HG03342 (cell line): ENCODE data around the gene RCC1.
"Not testable (repeated sequence)": the region's sequence is repeated elsewhere in the genome, so short reads cannot be mapped to it uniquely, and the experiment has no call there.

Experiments used
- ATAC-seq: cut with Tn5 transposase; IDR thresholded peaks from one replicate; pipeline ENCODE4 v1.9.1; 2021; ENCODE audit warnings: mild to moderate bottlenecking, moderate library complexity; ENCODE audit not compliant: unreplicated experiment

Gene RCC1, protein sequence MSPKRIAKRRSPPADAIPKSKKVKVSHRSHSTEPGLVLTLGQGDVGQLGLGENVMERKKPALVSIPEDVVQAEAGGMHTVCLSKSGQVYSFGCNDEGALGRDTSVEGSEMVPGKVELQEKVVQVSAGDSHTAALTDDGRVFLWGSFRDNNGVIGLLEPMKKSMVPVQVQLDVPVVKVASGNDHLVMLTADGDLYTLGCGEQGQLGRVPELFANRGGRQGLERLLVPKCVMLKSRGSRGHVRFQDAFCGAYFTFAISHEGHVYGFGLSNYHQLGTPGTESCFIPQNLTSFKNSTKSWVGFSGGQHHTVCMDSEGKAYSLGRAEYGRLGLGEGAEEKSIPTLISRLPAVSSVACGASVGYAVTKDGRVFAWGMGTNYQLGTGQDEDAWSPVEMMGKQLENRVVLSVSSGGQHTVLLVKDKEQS

DNA sequence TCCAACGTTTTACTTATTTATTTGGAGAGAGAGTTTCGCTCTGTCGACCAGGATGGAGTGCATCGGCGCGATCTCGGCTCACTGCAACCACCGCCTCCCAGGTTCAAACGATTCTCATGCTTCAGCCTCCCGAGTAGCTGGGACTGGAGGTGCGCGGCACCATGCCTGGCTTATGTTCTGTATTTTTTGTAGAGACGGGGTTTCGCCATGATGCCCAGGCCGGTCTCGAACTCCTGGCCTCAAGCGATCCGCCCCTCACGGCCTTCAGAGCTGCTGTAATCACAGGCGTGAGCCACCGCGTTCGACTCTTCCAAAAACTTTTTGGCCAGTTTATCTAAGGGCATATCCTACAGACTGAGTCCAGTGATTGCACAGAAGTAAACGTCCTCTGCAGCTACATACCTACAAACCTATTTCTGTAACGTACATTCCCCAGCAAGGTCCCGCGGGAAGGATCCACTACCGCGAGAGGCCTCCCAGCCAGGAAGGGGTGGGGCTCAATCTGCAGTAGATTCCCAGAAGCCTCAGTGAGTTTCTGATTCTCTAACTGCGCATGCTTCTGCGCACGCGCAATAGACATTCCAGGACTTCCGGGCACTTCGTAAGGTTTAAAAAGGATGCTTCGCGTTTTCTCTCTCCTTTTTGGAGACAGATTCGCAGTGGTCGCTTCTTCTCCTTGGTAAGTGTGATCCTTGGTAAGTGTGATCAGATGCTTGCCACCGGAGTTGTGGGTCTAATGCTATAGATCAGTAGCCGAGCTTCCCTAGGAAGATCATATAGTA, at the start of gene RCC1:
Gene RCC1 (plus strand): TSS at position 638 of the 782 bp plus-strand sequence. CDS start 23,824 bp downstream, outside the sequence.
- peak; percentile 64 for ATAC-seq

DNA sequence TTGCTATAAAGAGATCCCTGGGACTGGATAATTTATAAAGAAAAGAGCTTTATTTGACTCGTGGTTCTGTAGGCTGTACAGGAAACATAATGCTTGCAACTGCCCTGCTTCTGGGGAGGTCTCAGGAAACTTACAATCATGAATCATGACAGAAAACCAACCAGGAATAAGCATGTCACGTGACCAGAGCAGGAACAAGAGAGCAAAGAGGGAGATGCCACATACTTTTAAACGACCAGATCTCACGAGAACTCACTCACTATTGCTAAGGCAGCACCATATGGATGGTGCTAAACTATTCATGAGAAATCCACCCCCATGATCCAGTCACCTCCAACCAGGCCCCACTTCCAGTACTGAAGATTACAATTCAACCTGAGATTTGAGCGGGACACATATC, 49.8 kb upstream of the RCC1 start:
- no peak for ATAC-seq

DNA sequence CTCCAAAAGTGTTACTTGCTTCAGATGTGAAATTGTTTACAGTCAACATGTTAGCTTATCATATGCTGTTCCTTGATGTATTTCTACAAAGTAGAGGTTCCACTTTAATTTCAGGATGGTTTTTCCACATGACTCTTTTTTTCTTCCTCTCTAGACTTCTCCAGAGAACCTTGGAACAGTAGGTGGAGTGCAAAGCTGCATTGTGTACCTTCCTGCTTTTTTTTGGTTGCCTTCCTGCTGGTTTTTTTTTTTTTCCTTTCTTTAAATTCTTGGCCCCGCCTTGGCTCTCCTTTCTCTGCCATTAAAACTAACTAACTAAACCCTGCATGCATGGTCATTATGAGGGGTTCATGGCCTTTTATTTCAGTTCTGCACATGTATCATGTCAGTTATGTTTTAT, 48.2 kb upstream of the RCC1 start:
- ATAC-seq, result no peak

DNA sequence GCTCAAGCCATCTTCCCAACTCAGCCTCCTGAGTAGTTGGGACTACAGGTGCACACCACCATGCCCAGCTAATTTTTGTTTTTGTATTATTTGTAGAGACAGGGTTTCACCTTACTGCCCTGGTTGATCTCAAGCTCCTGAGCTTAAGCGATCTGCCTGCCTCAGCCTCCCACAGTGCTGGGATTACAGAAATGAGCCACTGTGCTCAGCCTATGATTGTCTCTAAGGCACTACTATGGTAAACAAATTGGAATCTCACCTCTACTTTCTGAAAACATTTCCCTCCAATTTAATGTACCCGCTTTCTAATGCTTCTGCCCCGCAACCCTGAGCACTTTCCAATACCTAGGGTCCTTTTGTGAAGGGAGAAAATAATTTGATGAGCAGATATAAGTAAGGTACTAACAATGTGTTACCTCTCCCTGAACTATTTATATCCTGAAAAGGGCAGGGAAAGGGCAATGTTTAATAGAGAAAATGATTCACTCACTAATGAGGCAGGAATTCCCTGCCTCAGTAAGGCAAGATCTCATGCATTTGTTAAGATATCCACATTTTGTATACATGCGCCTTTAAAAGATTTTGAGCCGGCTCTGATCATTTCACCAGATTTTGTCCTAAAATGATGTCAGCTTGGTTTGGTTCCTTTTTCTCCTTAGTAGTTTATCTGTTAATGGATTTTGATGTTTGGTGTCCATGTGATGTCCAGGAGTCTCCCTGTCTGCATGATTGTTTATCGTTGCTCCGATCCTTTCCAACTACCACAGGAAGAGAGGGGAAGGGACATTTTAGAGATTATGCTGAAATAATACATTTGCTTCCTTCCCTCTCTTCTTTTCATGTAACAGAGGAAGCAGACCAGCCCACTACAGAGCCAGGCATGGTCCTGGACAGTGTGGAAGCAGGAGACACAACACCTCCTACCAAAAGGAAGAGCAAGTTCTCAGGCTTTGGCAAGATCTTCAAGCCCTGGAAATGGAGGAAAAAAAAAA, 47.3 kb upstream of the RCC1 start:
- no peak for ATAC-seq

DNA sequence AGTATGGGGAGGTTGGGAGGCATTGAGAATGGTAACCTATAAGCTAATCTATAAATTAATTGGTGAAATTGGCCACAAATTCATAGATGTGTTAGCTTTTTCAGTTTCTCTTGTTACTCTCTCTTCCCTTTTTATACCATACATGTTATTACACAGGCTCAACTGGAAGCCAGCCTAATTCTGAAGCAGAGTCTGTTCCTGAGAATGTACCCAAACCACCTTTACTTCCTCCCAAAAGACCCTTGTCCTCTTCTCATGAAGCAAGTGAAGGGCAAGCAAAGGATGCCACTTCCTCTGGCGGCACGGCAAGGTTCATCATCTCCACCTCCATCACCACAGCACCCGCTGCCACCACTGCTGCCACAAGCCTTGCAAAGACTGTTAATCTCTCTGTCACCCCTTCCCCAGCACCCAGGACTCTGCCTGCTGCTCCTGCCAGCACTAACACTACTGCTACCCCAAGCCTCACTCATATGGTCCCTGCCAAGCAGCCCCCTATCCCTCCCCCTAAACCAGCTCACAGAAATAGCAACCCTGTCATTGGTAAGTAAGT, 39.5 kb upstream of the RCC1 start:
- no peak for ATAC-seq

DNA sequence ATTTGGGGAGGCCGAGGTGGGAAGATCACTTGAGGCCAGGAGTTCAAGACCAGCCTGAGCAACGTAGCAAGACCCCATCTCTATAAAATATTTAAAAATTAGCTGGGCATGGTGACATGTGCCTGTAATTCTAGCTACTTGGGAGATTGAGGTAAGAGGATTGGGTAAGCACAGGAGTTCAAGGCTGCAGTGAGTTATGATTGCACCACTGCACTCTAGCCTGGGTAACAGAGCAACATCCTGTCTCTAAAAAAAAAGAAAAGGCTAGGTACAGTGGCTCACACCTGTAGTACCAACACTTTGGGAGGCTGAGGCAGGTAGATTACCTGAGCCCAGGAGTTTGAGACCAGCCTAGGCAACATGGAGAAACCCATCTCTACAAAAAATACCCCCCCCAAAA, 35.7 kb upstream of the RCC1 start:
- ATAC-seq, result no peak

DNA sequence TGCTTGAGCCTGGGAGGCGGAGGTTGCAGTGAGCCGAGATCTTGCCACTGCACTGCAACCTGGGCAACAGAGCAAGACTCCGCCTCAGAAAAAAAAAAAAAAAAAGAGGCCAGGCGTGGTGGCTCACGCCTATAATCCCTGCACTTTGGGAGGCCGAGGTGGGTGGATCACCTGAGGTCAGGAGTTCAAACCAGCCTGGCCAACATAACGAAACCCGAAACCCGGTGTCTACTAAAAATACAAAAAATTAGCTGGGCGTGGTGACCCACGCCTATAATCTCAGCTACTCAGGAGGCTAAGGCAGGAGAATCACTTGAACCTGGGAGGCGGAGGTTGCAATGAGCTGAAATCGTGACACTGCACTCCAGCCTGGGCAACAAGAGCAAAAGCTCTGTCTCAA, 26.3 kb upstream of the RCC1 start:
- ATAC-seq, result not testable (repeated sequence)

DNA sequence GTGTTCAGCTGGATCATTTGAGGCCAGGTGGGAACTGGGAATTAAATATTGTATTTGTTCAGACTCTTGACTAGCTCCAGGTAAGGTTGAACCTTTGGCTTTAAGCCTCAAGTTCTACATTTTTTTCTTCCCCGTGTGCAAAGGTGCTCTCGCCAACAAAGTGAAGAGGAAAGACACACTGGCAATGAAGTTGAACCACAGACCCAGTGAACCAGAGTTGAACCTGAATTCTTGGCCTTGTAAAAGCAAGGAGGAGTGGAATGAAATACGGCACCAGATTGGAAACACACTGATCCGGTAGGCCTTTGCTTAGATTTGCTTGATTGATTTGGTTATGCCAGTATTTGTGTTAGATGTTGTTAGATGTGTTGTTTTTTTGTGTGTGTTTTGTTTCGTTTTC, 25.5 kb upstream of the RCC1 start:
- ATAC-seq, result no peak

DNA sequence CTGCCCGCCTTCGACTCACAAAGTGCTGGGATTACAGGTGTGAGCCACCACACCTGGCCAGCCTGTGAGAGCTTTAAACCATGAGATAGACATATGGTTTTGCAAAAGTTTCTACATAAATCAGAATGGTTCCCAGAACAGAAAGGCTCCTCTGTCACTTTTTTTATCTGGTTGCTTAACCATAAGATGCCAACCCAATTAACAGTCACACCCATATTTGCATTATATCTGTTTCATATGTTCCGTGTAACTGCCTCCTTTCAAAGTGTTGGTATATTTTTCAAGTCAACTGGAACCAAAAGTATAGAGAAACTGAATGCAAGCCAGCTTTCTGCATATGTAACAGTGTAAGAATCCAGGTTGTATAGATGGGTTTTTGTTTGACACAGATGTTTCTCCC, 23.7 kb upstream of the RCC1 start:
- ATAC-seq, result no peak

DNA sequence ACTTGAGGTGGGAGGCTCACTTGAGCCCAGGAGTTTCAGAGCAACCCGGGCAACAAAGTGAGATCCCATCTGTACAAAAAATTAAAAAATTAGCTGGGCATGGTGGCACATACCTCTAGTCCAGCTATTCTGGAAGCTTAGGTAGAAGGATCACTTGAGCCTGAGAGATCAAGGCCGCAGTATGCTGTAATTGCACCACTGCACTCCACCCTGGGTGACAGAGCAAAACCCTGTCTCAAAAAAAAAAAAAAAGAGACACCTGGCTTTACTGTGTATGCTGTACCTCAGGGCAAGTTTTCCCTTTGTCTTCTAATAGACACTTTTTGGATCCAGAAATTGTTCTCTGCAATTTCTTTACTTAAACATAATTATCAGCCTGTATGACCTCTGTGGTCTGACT, 23.1 kb upstream of the RCC1 start:
- no peak for ATAC-seq

DNA sequence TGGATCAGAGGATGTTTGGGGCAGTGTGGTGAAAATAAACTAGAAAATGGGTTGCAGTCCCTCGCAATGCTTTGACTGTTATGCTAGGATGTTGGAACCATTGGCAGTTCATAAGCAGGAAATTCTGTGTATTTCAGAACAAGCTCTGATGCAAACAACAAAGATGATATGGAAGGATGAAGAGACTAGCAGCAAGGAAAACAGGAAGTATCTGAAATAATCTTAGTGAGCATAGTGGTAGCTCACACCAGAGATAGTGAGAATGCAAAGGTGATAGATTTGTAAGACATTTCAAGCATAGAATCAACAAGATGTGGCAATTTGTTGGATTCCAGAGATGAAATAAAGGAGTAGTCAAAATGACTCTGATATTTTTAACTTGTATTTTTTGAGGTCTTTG, 11.1 kb upstream of the RCC1 start:
- no peak for ATAC-seq

DNA sequence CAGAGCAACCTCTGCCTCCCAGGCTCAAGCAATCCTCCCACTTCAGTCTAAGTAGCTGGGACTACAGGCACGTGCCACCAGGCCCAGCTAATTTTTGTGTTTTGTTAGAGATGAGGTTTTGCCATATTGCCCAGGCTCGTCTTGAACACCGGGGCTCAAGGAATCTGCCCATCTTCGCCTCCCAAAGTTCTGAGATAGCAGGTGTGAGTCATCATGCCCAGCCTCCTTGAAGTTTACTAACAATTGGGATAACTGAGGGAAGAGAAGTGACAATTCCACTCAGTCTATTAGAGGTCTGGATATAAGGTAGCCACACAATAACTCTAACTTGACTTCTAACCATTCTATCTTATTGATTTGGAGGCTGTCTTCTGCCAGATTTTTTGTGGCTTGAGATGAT, 6.3 kb upstream of the RCC1 start:
- no peak for ATAC-seq

DNA sequence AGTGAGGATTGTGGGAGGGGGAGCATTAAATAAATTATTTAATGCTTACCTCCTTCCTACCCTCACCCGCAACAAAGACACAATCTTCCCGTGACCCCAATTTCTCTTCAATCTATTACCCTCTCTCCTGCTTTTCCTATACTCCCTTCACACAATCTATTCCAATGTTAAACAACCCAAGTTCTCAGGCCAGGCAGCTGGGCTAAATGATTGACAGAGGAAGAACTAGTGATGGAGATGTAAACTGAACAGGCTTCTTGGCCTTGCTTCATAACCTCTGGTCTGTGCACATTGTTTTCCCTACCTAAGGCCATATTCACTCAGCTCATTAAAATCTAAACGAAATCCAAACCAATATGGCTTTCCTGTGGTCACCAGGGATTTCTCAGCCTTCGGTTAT, 3.9 kb upstream of the RCC1 start:
- no peak for ATAC-seq

DNA sequence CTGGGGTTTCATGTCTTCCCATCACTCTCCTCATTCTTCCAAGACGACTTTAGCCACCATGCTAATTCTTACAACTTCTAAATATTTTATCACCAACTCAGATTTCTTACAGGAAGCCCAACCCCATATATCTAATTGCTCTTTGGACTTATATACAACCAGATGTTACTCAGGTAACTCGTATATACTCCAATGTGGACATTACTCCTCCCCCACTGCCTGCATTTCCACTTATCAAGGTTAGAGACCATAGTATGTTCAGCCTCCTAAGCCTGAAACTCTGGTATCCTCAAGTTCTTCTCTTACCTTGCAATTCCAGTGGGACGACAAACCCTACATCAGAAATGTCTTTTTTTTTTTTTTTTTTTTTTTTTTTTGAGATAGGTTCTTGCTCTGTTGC, 2.7 kb upstream of the RCC1 start:
- ATAC-seq, result no peak

DNA sequence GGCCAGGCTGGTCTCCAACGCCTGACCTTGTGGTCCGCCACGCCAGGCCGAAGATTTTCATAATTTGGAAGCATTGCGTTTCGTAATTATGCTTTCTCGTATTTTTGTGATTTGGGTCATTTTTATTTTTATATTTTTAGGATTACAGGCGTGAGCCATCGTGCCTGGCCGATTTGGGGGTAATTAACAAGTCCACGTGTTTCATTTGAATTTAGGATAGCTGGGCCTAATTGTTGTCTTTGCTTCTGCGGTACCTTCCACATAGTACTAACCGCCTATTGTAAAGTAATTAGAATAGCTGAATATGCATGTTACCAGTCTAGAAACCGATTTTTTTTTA, 1.0 kb downstream of the RCC1 start:
- no peak for ATAC-seq

DNA sequence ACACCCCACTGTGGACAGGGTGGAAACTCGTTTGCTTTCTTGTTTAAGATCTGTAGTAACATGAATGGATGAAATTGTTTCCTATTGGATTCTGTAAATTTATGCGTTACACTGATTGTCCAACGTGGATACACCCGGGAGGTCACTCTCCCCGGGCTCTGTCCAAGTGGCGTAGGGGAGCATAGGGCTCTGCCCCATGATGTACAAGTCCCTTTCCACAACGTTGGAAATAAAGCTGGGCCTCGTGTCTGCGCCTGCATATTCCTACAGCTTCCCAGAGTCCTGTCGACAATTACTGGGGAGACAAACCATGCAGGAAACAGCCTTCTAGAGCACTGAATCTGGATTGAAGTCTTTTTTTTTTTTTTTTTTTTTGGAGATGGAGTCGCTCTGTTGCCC, 1.4 kb downstream of the RCC1 start:
- no peak for ATAC-seq

DNA sequence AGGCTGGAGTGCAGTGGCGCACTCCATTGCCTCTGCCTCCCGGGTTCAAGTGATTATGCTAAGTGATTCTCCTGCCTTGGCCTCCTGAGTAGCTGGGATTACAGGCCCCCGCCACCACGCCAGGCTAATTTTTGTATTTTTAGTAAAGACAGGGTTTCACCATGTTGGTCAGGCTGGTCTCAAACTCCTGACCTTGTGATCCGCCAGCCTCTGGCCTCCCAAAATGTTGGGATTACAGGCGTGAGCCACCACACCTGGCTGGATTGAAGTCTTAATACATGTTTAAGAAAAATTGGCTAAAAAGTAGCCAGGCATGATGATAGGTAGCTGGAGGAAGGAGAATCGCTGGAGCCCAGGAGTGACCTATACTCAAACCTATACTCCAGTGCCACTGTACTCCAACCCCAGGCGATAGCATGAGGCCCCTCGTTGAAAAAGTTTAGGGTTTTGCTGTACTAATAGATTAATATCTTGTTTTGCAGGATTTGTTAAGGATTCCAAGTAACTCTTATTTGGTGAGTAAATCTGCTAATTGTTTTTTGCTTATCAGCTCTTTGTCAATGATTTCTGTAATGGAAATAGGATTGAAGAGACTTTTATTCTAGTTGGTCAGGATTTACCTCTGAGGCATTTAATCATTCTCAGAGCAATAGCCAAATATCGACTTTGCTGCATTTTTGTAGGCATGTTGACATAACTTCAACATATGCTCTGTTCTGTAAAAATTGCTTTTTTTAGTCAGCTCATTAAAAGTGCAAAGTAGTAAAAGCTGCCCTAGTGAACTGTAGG, 2.0 kb downstream of the RCC1 start:
- no peak for ATAC-seq

DNA sequence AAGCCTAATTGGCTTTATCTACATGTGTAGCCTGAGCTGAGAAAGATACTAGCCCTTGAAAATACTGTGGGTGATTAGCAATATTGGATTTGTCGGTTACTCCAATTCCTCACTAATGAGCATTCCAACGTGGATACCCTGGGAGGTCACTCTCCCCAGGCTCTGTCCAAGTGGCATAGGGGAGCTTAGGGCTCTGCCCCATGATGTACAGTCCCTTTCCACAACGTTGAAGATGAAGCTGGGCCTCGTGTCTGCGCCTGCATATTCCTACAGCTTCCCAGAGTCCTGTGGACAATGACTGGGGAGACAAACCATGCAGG, 2.6 kb downstream of the RCC1 start:
- no peak for ATAC-seq

DNA sequence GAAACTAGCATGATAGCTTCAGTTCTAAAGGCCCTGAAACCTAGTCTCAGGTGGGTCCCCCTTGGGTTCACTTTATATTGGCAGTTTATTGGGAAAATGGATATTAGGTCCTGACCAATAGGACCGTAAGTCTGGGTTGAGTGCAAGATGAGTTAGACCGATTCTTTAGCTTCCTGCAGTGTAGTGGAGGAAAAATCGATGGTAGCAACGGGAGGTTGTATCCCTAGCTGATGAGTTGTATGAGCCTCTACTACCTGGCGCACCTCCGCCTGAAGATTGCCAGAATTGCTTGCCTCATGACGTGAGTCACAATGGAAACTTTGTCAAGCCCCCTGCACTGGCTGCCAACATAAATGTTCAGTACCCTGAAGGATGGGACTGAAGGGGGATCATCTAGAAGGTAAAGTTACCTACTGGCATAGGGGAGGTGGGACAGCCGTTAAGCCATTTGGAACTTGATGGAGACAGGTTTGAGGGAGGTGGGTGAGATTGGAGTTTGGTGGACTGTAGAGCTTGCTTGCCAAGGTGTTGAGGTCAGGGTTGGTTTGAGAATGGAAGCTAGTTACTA, 3.9 kb downstream of the RCC1 start:
- ATAC-seq, result no peak
